Stimulated activated CD8-positive, alpha-beta memory T cell treated with anti-CD3 and anti-CD28 coated beads, Interleukin-12 subunit alpha, Interleukin-12 subunit beta, amount 100 ng/mL, for 1 hour (primary cell): ENCODE results near the gene WASHC2A.
"Not testable (repeated sequence)": the region's sequence is repeated elsewhere in the genome, so short reads cannot be mapped to it uniquely, and the experiment has no call there.

ENCODE experiments used
- DNase-seq: peaks from one replicate; pipeline ENCODE4 v3.0.0-alpha.2; 2020; ENCODE audit warnings: low read depth

WASHC2A gene

GRCh38 chr10:50068352-50068659 lies 552 bp downstream of the WASHC2A start:
- DNase-seq, result not testable (repeated sequence)

GRCh38 chr10:50075139-50075538 lies 7.4 kb downstream of the WASHC2A start:
- DNase-seq, result not testable (repeated sequence)

GRCh38 chr10:50075544-50075943 lies 7.8 kb downstream of the WASHC2A start:
- not testable (repeated sequence) for DNase-seq

- DNase-seq, result not testable (repeated sequence)
These were observed 23.6 kb downstream of the WASHC2A start for GRCh38 chr10:50091304-50091703.

- DNase-seq, result not testable (repeated sequence)
These were observed 25.2 kb downstream of the WASHC2A start for GRCh38 chr10:50092928-50093327.

- not testable (repeated sequence) for DNase-seq
These were observed 26.9 kb downstream of the WASHC2A start for GRCh38 chr10:50094630-50095029.

GRCh38 chr10:50095402-50095801 lies 27.6 kb downstream of the WASHC2A start:
- not testable (repeated sequence) for DNase-seq

GRCh38 chr10:50096722-50097121 lies 29.0 kb downstream of the WASHC2A start:
- DNase-seq, result not testable (repeated sequence)

- DNase-seq, result not testable (repeated sequence)
These were observed 30.9 kb downstream of the WASHC2A start for GRCh38 chr10:50098645-50099044.

- not testable (repeated sequence) for DNase-seq
These were observed 33.4 kb downstream of the WASHC2A start for GRCh38 chr10:50101139-50101582.

GRCh38 chr10:50101747-50102146 lies 34.0 kb downstream of the WASHC2A start:
- DNase-seq, result not testable (repeated sequence)

- DNase-seq, result not testable (repeated sequence)
These were observed 34.5 kb downstream of the WASHC2A start for GRCh38 chr10:50102267-50102666.

GRCh38 chr10:50108999-50109698 lies 41.4 kb downstream of the WASHC2A start:
- DNase-seq, result not testable (repeated sequence)

- DNase-seq, result not testable (repeated sequence)
These were observed 44.8 kb downstream of the WASHC2A start for GRCh38 chr10:50112419-50113112.

- DNase-seq, result not testable (repeated sequence)
These were observed 59.0 kb downstream of the WASHC2A start for GRCh38 chr10:50126765-50127164.

GRCh38 chr10:50127770-50128292 lies 60.1 kb downstream of the WASHC2A start:
- DNase-seq, result not testable (repeated sequence)

- DNase-seq, result not testable (repeated sequence)
These were observed 63.7 kb downstream of the WASHC2A start for GRCh38 chr10:50131245-50131965.

GRCh38 chr10:50132322-50132721 lies 64.6 kb downstream of the WASHC2A start:
- DNase-seq, result not testable (repeated sequence)

GRCh38 chr10:50132841-50133240 lies 65.1 kb downstream of the WASHC2A start:
- not testable (repeated sequence) for DNase-seq

- DNase-seq, result not testable (repeated sequence)
These were observed 75.9 kb downstream of the WASHC2A start for GRCh38 chr10:50143512-50144174.

GRCh38 chr10:50145575-50145974 lies 77.8 kb downstream of the WASHC2A start:
- DNase-seq, result not testable (repeated sequence)

- no peak for DNase-seq
These were observed 85.1 kb downstream of the WASHC2A start for GRCh38 chr10:50152792-50153272.
